ENCODE data around the gene KIF23.

Gene KIF23

DNA sequence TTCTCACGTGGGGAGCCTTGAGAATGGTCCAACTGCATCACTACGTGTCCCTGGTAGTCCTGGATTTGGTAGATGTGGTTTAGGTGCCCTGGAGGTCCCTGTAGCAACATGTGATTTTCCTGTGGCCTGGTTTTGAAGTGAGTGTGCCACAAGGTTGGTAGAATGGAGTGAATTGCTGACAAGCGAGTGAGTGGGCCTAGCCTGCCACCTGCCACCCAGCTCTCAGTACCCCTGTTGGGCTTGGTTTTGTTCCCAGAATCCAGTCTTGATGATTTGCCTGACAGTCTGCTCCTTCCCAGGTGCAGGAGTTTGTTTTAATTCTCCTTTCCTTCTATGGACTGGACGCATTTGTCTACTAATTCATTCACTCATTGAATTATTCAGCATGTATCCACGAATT is 57.9 kb downstream of the KIF23 start:
- Histone ChIP-seq H3K27me3 (ENCODE audit: low read length) (no peaks in the 10 kb centered on the region), H3K9ac (ENCODE audit: low read length) (no peak overlapping the region), H4K20me1 (ENCODE audit: low read depth, low read length) (no peaks in the 10 kb centered on the region), H3K9me2 (replicated peaks; ENCODE audit: insufficient read depth, low read length) (no peaks in the 10 kb centered on the region), H3K79me2 (ENCODE audit: insufficient read depth, low read length) (no peaks in the 10 kb centered on the region), H3K36me3 (ENCODE audit: low read length) (no peaks in the 10 kb centered on the region), H2AFZ (ENCODE audit: low read depth, low read length, severe bottlenecking) (no peak overlapping the region), H3K4me3 (ENCODE audit: insufficient read depth, low read length, poor library complexity, severe bottlenecking) (no peak overlapping the region), H3K9me3 (ENCODE audit: insufficient read depth, low read length) (no peaks in the 10 kb centered on the region), H3K27ac (ENCODE audit: low read depth, low read length) (no peak overlapping the region), H3F3A (ENCODE audit: insufficient read depth) (no peaks in the 10 kb centered on the region), H3K4me2 (ENCODE audit: low read depth, low read length, poor library complexity, severe bottlenecking) (no peak overlapping the region)
- TF ChIP-seq, protein P1, sequence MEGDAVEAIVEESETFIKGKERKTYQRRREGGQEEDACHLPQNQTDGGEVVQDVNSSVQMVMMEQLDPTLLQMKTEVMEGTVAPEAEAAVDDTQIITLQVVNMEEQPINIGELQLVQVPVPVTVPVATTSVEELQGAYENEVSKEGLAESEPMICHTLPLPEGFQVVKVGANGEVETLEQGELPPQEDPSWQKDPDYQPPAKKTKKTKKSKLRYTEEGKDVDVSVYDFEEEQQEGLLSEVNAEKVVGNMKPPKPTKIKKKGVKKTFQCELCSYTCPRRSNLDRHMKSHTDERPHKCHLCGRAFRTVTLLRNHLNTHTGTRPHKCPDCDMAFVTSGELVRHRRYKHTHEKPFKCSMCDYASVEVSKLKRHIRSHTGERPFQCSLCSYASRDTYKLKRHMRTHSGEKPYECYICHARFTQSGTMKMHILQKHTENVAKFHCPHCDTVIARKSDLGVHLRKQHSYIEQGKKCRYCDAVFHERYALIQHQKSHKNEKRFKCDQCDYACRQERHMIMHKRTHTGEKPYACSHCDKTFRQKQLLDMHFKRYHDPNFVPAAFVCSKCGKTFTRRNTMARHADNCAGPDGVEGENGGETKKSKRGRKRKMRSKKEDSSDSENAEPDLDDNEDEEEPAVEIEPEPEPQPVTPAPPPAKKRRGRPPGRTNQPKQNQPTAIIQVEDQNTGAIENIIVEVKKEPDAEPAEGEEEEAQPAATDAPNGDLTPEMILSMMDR (IDR thresholded peaks at IDR 0.05; ENCODE audit: insufficient read depth, low read length, poor library complexity, severe bottlenecking): no peak
- TF ChIP-seq EZH2phosphoT487 (conservative IDR thresholded peaks at IDR 0.05; ENCODE audit: low read length): no peak

DNA sequence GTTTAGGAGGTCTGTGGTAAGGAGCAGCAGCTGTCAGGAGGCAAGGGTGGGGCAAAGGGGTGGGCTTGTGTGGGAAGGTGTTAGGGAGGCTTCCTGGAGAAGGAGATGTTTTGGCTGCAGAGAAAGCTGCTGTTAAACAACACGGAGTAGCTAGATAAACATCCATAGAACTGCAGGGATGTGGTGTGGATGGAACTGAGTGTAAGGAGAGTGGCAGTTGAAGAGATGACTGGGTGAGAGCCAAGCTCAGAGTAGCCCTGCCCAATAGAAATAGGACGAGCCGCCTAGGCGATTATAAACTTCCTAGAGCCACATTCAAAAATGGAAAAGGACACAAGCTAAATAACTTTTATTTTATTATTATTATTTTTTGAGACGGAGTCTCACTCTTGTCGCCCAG is 58.4 kb downstream of the KIF23 start:
- Histone ChIP-seq H3K36me3 (ENCODE audit: low read length) (no peaks in the 10 kb centered on the region), H3K79me2 (ENCODE audit: insufficient read depth, low read length) (no peaks in the 10 kb centered on the region), H3K4me3 (ENCODE audit: insufficient read depth, low read length, poor library complexity, severe bottlenecking) (no peak overlapping the region), H3K27me3 (ENCODE audit: low read length) (no peaks in the 10 kb centered on the region), H3K9me3 (ENCODE audit: insufficient read depth, low read length) (no peaks in the 10 kb centered on the region), H3K4me2 (ENCODE audit: low read depth, low read length, poor library complexity, severe bottlenecking) (no peak overlapping the region), H3K9me2 (replicated peaks; ENCODE audit: insufficient read depth, low read length) (no peaks in the 10 kb centered on the region), H3K27ac (ENCODE audit: low read depth, low read length) (no peak overlapping the region), H3K9ac (ENCODE audit: low read length) (no peak overlapping the region), H3F3A (ENCODE audit: insufficient read depth) (no peaks in the 10 kb centered on the region), H2AFZ (ENCODE audit: low read depth, low read length, severe bottlenecking) (no peak overlapping the region), H4K20me1 (ENCODE audit: low read depth, low read length) (no peaks in the 10 kb centered on the region)
- TF ChIP-seq, protein P1 (IDR thresholded peaks at IDR 0.05; ENCODE audit: insufficient read depth, low read length, poor library complexity, severe bottlenecking): no peak
- TF ChIP-seq EZH2phosphoT487 (conservative IDR thresholded peaks at IDR 0.05; ENCODE audit: low read length): no peak

DNA sequence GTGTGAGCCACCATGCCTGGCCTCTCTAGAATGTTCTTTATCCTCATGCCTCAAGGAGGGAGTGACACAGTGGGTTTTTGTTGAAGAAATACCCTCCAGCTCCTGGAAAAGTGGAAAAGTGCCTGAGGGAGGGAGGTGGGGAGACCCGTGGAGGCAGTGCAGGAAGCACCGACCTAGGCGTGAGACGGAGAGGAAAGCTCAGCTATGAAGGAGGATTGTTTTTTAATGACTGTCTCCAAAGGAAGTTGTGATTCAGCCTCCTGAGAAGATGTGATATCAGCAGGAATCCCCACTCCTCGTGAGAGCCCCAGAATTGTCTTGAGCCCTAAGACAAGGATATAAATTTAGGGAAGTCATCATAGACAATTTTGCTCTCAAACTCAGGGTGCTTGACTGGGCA is 60.1 kb downstream of the KIF23 start:
- no peak overlapping the region for H2AFZ ChIP-seq (ENCODE audit: low read depth, low read length, severe bottlenecking)
- H3K4me2 ChIP-seq (ENCODE audit: low read depth, low read length, poor library complexity, severe bottlenecking): no peak overlapping the region
- no peaks in the 10 kb centered on the region for H3K9me2 ChIP-seq (replicated peaks; ENCODE audit: insufficient read depth, low read length)
- no peaks in the 10 kb centered on the region for H3F3A ChIP-seq (ENCODE audit: insufficient read depth)
- no peaks in the 10 kb centered on the region for H3K9me3 ChIP-seq (ENCODE audit: insufficient read depth, low read length)
- H3K9ac ChIP-seq (ENCODE audit: low read length): no peak overlapping the region
- no peak overlapping the region for H3K4me3 ChIP-seq (ENCODE audit: insufficient read depth, low read length, poor library complexity, severe bottlenecking)
- no peaks in the 10 kb centered on the region for H3K36me3 ChIP-seq (ENCODE audit: low read length)
- TF ChIP-seq EZH2phosphoT487 (conservative IDR thresholded peaks at IDR 0.05; ENCODE audit: low read length): no peak
- TF ChIP-seq, protein P1 (IDR thresholded peaks at IDR 0.05; ENCODE audit: insufficient read depth, low read length, poor library complexity, severe bottlenecking): no peak
- H3K27ac ChIP-seq (ENCODE audit: low read depth, low read length): no peak overlapping the region
- H3K79me2 ChIP-seq (ENCODE audit: insufficient read depth, low read length): no peaks in the 10 kb centered on the region
- no peaks in the 10 kb centered on the region for H4K20me1 ChIP-seq (ENCODE audit: low read depth, low read length)
- H3K27me3 ChIP-seq (ENCODE audit: low read length): no peaks in the 10 kb centered on the region

All from SU-DHL-6 (cell line).